HepG2 (cell line): ENCODE data around the gene PSMG1. TPM values are rescaled to one million over a fixed set of nuclear protein-coding genes. Genes with fewer than 3 reads are reported as not detected.
A peak's percentile ranks its signal among the peaks of the same experiment; 100 is the strongest.

ENCODE experiments used
- GTF2F1 ChIP-seq: fragments of 150-350 bp; IDR thresholded peaks from 2 replicates; pipeline ENCODE4 v1.6.1; 2014; ENCODE audit warnings: low read length
- NCOA2 ChIP-seq: sonication (generic); formaldehyde crosslinking; IDR thresholded peaks from 2 replicates; pipeline ENCODE4 v1.8.0; 2022; ENCODE audit warnings: inconsistent platforms
- ZNF790 ChIP-seq: sonication (generic); formaldehyde crosslinking; IDR thresholded peaks from 2 replicates; pipeline ENCODE4 v1.8.0; 2022; ENCODE audit warnings: missing genetic modification reagents, mild to moderate bottlenecking, borderline replicate concordance
- polyA plus RNA-seq, 8 experiments: library from polyadenylated mRNA; depleted of rRNA in 3 of 8; stranded (reverse) in 7 of 8; unstranded in 1 of 8; fragments of >200 nt; fragmentation: Illumina TruSeq in 4 of 8; extraction: Trizol in 4 of 8; gene quantifications; 2 replicates each; pipeline versions ENCODE4 v1.2.1 to v1.2.3, GENCODE V29; 2011 to 2016; ENCODE audit warnings: low read depth in 4 of 8, missing spikeins in 1 of 8, mixed read lengths in 1 of 8; ENCODE audit not compliant: insufficient read depth in 1 of 8
- total RNA-seq, 5 experiments: library from RNA; depleted of rRNA; stranded (reverse); fragments of >200 nt; fragmentation: Illumina TruSeq; extraction: Trizol; gene quantifications; 2 replicates each; pipeline ENCODE4 v1.2.3, GENCODE V29; 2016; ENCODE audit warnings: low read depth in 1 of 5
- TF ChIP-seq, protein P1 (sequence below): sonication (generic); formaldehyde crosslinking; IDR thresholded peaks from 2 replicates; pipeline ENCODE4 v1.8.1; 2022; ENCODE audit warnings: mild to moderate bottlenecking, missing genetic modification reagents
- TF ChIP-seq, protein P2 (sequence below), 2 experiments: sonication (generic) in 1 of 2; formaldehyde crosslinking in 1 of 2; IDR thresholded peaks; 2 replicates each; pipeline versions ENCODE4 v1.4.0 to v1.6.1; 2016 to 2020; ENCODE audit warnings: borderline replicate concordance in 1 of 2, low read depth in 1 of 2, mild to moderate bottlenecking in 1 of 2, missing genetic modification reagents in 1 of 2
- TF ChIP-seq, protein P3 (sequence below): sonication (generic); formaldehyde crosslinking; IDR thresholded peaks from 2 replicates; pipeline ENCODE4 v1.4.0; 2020; ENCODE audit warnings: mild to moderate bottlenecking, missing genetic modification reagents
- TF ChIP-seq, protein P4 (sequence below): sonication (generic); formaldehyde crosslinking; IDR thresholded peaks from 2 replicates; pipeline ENCODE4 v1.4.0; 2020; ENCODE audit warnings: mild to moderate bottlenecking, missing genetic modification reagents

The PSMG1 gene
- total and polyA plus RNA-seq, 2 of the 13 experiments (the other 11 are each of a cell fraction or from before 2014, with no cell fraction given) = 63.6 to 173 TPM

DNA sequence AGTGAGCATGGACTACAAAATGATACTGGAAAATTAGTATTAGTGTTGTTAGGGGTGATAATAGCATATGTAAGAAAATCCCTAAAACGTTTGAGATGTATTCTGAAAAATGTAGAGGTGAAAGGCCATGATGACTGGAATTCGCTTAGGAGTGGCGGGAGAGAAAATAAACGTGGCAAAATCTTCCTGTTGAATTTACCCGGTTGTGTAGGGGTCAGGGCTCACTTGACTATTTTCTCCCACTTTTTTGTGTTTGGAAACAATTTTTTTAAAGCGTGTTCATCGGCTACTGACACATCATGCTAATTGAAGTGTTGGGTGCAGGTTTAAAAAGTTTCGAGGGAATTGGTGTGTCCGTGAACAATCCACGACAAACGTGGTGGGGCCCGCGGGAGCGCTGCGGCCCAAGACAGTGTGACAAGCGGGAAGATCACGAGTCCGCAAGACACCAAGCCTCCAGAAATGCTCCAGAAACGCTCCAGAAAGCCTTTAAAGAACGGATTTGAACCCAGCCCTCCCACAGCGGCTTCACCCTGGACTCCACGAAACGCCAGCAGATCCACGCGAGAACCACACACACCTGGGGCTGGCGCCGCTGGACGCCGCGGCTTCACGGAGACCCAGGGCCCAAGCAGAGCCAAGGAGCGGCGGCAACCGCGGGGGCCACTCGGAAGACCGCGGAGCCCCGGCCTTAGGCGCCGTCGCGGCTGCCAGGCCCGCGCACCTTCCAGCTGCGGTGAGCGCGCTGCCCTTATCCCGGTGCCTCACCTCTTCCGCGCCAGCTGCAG is 573 bp downstream of the PSMG1 start (continued):
- TF ChIP-seq, protein P1, sequence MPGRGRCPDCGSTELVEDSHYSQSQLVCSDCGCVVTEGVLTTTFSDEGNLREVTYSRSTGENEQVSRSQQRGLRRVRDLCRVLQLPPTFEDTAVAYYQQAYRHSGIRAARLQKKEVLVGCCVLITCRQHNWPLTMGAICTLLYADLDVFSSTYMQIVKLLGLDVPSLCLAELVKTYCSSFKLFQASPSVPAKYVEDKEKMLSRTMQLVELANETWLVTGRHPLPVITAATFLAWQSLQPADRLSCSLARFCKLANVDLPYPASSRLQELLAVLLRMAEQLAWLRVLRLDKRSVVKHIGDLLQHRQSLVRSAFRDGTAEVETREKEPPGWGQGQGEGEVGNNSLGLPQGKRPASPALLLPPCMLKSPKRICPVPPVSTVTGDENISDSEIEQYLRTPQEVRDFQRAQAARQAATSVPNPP (CRISPR knock-in tag) = no peak
- TF ChIP-seq ZNF790 (CRISPR knock-in tag) (0 out of 2 replicates have a peak, but pooled peaks have one; percentile 77), NCOA2 (no peak), GTF2F1 (no peak)
- TF ChIP-seq, protein P2, sequence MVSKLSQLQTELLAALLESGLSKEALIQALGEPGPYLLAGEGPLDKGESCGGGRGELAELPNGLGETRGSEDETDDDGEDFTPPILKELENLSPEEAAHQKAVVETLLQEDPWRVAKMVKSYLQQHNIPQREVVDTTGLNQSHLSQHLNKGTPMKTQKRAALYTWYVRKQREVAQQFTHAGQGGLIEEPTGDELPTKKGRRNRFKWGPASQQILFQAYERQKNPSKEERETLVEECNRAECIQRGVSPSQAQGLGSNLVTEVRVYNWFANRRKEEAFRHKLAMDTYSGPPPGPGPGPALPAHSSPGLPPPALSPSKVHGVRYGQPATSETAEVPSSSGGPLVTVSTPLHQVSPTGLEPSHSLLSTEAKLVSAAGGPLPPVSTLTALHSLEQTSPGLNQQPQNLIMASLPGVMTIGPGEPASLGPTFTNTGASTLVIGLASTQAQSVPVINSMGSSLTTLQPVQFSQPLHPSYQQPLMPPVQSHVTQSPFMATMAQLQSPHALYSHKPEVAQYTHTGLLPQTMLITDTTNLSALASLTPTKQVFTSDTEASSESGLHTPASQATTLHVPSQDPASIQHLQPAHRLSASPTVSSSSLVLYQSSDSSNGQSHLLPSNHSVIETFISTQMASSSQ (IDR thresholded peaks at IDR 0.05; ENCODE audit: low read depth) = no peak
- TF ChIP-seq, protein P2 (CRISPR knock-in tag; IDR thresholded peaks at IDR 0.05; ENCODE audit: borderline replicate concordance) = no peak
- TF ChIP-seq, protein P3, sequence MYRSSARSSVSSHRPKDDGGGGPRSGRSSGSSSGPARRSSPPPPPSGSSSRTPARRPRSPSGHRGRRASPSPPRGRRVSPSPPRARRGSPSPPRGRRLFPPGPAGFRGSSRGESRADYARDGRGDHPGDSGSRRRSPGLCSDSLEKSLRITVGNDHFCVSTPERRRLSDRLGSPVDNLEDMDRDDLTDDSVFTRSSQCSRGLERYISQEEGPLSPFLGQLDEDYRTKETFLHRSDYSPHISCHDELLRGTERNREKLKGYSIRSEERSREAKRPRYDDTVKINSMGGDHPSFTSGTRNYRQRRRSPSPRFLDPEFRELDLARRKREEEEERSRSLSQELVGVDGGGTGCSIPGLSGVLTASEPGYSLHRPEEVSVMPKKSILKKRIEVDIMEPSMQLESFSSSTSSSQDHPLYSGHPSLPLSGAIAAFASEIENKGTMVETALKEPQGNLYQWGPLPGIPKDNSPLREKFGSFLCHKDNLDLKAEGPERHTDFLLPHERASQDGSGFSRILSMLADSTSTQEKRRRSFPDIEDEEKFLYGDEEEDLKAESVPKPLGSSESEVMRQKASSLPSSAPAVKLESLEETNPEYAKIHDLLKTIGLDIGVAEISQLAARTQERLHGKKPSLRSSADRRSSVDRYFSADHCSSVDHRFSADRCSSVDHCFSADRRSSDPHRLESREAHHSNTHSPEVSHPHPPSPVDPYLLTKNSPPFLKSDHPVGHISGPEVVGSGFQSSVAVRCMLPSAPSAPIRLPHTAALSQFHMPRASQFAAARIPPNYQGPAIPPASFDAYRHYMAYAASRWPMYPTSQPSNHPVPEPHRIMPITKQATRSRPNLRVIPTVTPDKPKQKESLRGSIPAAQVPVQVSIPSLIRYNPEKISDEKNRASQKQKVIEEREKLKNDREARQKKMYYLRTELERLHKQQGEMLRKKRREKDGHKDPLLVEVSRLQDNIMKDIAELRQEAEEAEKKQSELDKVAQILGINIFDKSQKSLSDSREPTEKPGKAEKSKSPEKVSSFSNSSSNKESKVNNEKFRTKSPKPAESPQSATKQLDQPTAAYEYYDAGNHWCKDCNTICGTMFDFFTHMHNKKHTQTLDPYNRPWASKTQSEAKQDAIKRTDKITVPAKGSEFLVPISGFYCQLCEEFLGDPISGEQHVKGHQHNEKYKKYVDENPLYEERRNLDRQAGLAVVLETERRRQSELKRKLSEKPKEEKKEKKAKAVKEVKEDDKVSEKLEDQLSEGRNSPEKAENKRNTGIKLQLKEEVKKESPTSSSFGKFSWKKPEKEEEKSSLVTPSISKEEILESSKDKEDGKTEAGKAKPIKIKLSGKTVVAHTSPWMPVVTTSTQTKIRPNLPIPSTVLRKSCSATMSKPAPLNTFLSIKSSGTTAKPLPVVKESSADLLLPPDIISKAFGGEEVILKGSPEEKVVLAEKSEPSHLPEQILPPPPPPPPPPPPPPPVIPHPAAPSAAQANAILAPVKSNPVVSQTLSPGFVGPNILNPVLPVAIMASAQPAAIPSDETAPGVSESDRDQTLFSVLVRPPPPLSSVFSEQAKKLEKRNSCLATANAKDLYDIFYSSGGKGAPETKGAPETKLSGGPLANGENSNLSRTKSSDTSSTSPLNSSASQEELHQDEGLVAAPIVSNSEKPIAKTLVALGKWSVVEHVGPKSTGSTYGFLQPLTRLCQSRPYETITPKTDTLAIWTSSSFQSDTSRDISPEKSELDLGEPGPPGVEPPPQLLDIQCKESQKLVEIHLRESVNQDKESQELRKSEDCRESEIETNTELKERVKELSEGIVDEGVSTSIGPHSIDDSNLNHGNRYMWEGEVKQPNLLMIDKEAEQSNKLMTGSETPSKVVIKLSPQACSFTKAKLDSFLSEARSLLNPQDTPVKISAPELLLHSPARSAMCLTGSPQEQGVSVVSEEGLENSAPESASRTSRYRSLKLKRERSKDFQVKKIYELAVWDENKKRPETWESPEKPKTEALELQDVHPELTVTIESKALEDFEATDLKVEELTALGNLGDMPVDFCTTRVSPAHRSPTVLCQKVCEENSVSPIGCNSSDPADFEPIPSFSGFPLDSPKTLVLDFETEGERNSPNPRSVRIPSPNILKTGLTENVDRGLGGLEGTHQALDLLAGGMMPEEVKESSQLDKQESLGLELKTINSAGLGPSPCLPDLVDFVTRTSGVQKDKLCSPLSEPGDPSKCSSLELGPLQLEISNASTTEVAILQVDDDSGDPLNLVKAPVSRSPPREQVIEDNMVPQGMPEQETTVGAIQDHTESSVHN (CRISPR knock-in tag) = no peak
- TF ChIP-seq, protein P4, sequence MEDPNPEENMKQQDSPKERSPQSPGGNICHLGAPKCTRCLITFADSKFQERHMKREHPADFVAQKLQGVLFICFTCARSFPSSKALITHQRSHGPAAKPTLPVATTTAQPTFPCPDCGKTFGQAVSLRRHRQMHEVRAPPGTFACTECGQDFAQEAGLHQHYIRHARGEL (CRISPR knock-in tag) = no peak
